OCI-LY3 (cell line): Measurements from ENCODE around the gene PCSK4.

ENCODE experiments used
- H2AFZ ChIP-seq: fragments of 200-600, 300-600 bp; shearing (Covaris generic); 2 replicates; pipeline ENCODE4 v1.6.0; 2014; ENCODE audit warnings: antibody characterized with exemption, low read depth, low read length
- H3K27ac ChIP-seq: fragments of 200-600, 300-600 bp; sonication (generic); 2 replicates; pipeline ENCODE4 v1.5.1; 2014; ENCODE audit warnings: mild to moderate bottlenecking, low read length, moderate library complexity, mixed read lengths
- H3K27me3 ChIP-seq: fragments of 200-600, 300-600 bp; sonication (generic); 2 replicates; pipeline ENCODE4 v1.6.1; 2014; ENCODE audit warnings: low read depth, low read length, mixed read lengths
- H3K36me3 ChIP-seq: fragments of 200-600, 300-600 bp; sonication (generic); replicated peaks from 2 replicates; pipeline ENCODE3; 2014; ENCODE audit warnings: low read depth, low read length, mixed read lengths
- H3K4me1 ChIP-seq: fragments of 300-600, 200-600 bp; sonication (generic); 2 replicates; pipeline ENCODE4 v1.6.1; 2014; ENCODE audit warnings: low read length, mixed read lengths
- H3K4me2 ChIP-seq: fragments of 200-600, 300-600 bp; sonication (generic); 2 replicates; pipeline ENCODE4 v1.6.1; 2014; ENCODE audit warnings: low read length, mixed read lengths
- H3K4me3 ChIP-seq: fragments of 300-600, 200-600 bp; sonication (generic); 2 replicates; pipeline ENCODE4 v1.5.1; 2014; ENCODE audit warnings: antibody characterized with exemption, mild to moderate bottlenecking, low read length, moderate library complexity
- H3K79me2 ChIP-seq: fragments of 300-600, 200-600 bp; shearing (Covaris generic); 2 replicates; pipeline ENCODE4 v1.6.1; 2014; ENCODE audit warnings: mild to moderate bottlenecking, low read length, mixed read lengths
- H3K9ac ChIP-seq: fragments of 300-600, 200-600 bp; shearing (Covaris generic); 2 replicates; pipeline ENCODE4 v1.6.0; 2014; ENCODE audit warnings: mild to moderate bottlenecking, low read length, moderate library complexity
- H3K9me3 ChIP-seq: fragments of 200-600, 300-600 bp; shearing (Covaris generic); 2 replicates; pipeline ENCODE4 v1.6.1; 2014; ENCODE audit warnings: low read length, mixed read lengths; ENCODE audit not compliant: insufficient read depth
- H4K20me1 ChIP-seq: fragments of 200-600, 300-600 bp; sonication (generic); 2 replicates; pipeline ENCODE4 v1.6.1; 2016; ENCODE audit warnings: low read length, mixed read lengths; ENCODE audit not compliant: insufficient read depth
- EZH2phosphoT487 ChIP-seq: fragments of 200-600 bp; shearing (Covaris generic); IDR thresholded peaks from 2 replicates; pipeline ENCODE4 v1.6.1; 2018; ENCODE audit warnings: antibody characterized with exemption, mixed run types, low read depth
- TF ChIP-seq, protein P1 (sequence below): fragments of 200-600, 300-600 bp; sonication (generic); IDR thresholded peaks from 2 replicates; pipeline ENCODE4 v1.5.1; 2014; ENCODE audit warnings: antibody characterized with exemption, low read length, low read depth

Gene PCSK4

DNA sequence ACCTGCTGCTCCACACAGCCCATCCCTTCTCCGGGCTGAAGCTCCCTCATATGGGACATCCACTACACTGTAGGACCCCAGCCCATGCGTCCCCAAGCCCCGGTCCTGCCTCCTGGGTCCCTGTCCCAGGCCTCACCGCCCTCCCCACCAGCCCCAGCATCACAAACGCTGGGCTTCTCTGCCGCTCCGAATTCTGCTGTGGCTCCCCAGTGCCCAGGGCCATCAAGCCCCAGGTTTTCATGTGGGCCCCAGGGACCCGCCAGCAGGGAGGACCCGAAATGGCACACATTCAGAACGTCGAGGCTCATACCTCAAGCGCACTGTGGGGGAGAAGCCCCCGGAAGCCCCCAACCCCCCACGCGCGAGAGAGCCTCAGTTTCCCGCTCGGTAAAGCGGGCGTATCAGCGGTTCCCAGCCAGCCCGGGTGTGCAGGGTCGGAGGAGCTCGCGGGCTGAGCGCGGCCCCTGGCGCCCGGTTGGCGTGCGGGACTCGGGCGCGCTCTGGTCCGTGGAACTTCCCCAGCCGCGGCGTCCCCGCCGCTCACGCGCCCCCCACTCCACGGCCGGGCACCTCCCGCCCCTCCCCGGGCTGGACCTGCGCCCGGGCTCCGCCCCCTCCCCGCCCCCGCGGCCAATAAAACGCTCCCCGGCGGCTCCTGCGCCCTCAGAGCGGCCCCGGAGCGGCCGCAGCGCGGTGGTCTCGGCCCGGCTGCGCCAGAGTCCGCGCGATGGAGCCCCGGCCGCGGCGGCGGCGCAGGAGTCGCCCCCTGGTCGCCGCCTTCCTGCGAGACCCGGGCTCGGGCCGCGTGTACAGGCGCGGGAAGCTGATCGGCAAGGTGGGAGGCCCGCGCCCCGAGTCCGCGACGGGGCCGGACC, 33.5 kb upstream of the PCSK4 start, which contains the start of gene PLK5:
PLK5 (plus strand) TSS at position 666 of the 875 bp plus-strand sequence. CDS start 2,920 bp downstream, outside the sequence.
- H3K4me3 ChIP-seq: no peak within 1 kb of the TSS
- H4K20me1 ChIP-seq: no peaks in the 10 kb centered on the region
- H3K9ac ChIP-seq: no peak within 1 kb of the TSS
- H3K79me2 ChIP-seq: no peaks in the 10 kb centered on the region
- TF ChIP-seq EZH2phosphoT487: no peak
- TF ChIP-seq, protein P1, sequence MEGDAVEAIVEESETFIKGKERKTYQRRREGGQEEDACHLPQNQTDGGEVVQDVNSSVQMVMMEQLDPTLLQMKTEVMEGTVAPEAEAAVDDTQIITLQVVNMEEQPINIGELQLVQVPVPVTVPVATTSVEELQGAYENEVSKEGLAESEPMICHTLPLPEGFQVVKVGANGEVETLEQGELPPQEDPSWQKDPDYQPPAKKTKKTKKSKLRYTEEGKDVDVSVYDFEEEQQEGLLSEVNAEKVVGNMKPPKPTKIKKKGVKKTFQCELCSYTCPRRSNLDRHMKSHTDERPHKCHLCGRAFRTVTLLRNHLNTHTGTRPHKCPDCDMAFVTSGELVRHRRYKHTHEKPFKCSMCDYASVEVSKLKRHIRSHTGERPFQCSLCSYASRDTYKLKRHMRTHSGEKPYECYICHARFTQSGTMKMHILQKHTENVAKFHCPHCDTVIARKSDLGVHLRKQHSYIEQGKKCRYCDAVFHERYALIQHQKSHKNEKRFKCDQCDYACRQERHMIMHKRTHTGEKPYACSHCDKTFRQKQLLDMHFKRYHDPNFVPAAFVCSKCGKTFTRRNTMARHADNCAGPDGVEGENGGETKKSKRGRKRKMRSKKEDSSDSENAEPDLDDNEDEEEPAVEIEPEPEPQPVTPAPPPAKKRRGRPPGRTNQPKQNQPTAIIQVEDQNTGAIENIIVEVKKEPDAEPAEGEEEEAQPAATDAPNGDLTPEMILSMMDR: no peak
- H3K9me3 ChIP-seq: no peaks in the 10 kb centered on the region
- H3K4me1 ChIP-seq: no peaks in the 10 kb centered on the region
- H3K27me3 ChIP-seq: no peaks in the 10 kb centered on the region
- H3K36me3 ChIP-seq: no peaks in the 10 kb centered on the region
- no peak within 1 kb of the TSS for H3K27ac ChIP-seq
- H3K4me2 ChIP-seq: no peak within 1 kb of the TSS
- H2AFZ ChIP-seq: no peak within 1 kb of the TSS

DNA sequence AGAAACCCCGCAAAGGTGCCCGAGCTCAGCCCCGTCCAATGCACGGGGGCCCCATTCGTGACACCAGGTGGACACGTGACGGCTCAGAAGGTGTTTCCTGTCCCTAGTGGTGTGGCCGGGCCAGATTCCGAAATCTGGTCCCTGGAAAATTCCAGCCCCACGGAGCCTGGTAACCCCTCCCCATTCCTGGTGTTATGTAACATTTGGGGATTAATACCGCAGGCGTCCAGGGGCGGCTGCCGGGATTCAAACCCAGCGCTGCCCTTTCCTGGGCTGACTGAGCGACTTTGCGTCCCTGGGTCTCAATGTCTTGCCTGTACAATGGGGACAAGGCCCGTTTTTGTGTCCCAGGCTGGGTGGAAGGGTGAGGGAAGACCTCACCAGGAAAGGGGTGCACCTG, 32.7 kb upstream of the PCSK4 start:
- Histone ChIP-seq H3K79me2 (no peaks in the 10 kb centered on the region), H3K4me2 (no peak overlapping the region), H3K36me3 (no peaks in the 10 kb centered on the region), H3K27me3 (no peaks in the 10 kb centered on the region), H3K4me1 (no peaks in the 10 kb centered on the region), H3K4me3 (no peak overlapping the region), H2AFZ (no peak overlapping the region), H4K20me1 (no peaks in the 10 kb centered on the region), H3K9ac (no peak overlapping the region), H3K27ac (no peak overlapping the region), H3K9me3 (no peaks in the 10 kb centered on the region)
- TF ChIP-seq EZH2phosphoT487: no peak
- TF ChIP-seq, protein P1: no peak

DNA sequence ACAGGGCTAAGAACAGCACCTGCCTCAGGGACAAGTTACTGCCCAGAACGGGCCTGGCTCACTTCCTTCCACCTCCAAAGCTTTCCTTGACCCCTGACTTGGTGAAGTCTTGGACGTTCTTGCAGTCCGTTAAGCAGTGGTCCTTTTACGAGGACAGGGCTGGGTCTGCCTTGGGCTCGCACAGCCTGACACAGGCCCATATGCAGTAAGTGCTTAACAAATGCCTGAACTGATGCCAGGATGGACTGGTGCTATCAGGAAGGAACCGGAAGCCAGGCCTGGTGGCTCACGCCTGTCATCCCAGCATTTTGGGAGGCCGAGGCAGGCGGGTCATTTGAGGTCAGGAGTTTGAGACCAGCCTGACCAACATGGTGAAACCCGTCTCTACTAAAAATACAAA, 31.9 kb upstream of the PCSK4 start:
- H3K27me3 ChIP-seq: no peaks in the 10 kb centered on the region
- H3K9me3 ChIP-seq: no peaks in the 10 kb centered on the region
- no peak overlapping the region for H2AFZ ChIP-seq
- no peak overlapping the region for H3K4me2 ChIP-seq
- H3K27ac ChIP-seq: no peak overlapping the region
- no peak for TF ChIP-seq EZH2phosphoT487
- TF ChIP-seq, protein P1: no peak
- H3K36me3 ChIP-seq: no peaks in the 10 kb centered on the region
- no peaks in the 10 kb centered on the region for H4K20me1 ChIP-seq
- H3K4me3 ChIP-seq: no peak overlapping the region
- no peak overlapping the region for H3K9ac ChIP-seq
- H3K79me2 ChIP-seq: no peaks in the 10 kb centered on the region
- no peaks in the 10 kb centered on the region for H3K4me1 ChIP-seq

DNA sequence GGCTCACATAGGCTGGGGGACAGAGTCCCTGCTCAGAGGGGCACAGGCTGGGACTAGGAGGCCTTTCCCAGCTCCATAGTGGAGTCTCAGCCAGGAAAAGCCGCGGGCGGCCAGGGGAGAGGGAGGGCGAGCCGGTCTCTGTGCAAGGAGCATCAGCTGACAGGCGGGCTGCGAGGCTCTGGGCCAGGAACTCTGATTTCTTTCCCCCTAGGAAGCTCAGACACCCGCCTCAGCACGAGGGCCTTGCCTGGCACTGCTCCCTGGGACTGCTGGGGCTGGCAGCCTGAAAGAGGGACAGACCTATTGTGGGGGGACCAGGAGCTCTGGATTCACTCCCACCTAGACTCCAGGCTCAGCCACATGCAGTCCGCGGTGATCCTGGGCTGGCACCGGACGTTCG, 31.5 kb upstream of the PCSK4 start:
- Histone ChIP-seq H3K36me3 (no peaks in the 10 kb centered on the region), H3K27me3 (no peaks in the 10 kb centered on the region), H3K9me3 (no peaks in the 10 kb centered on the region), H3K27ac (no peak overlapping the region), H3K4me1 (no peaks in the 10 kb centered on the region), H3K79me2 (no peaks in the 10 kb centered on the region), H2AFZ (no peak overlapping the region), H4K20me1 (no peaks in the 10 kb centered on the region), H3K9ac (no peak overlapping the region), H3K4me2 (no peak overlapping the region), H3K4me3 (no peak overlapping the region)
- TF ChIP-seq, protein P1: no peak
- no peak for TF ChIP-seq EZH2phosphoT487
